RWPE1 (cell line): ENCODE results near the gene TTLL8.

ENCODE experiments used
- CTCF ChIA-PET: fragments of 350-600 bp; sonication (Branson Sonifier 250); formaldehyde crosslinking; extraction: SDS; loops from one replicate; lab custom pipeline; 2021; lab: Yijun Ruan, JAX
- POLR2A ChIA-PET: fragments of 400-600 bp; formaldehyde crosslinking; extraction: SDS; loops from one replicate; lab custom pipeline; 2020; ENCODE audit warnings: antibody characterized with exemption; ENCODE audit not compliant: low non-redundant PET; lab: Yijun Ruan, JAX
- DNase-seq: peaks from one replicate; pipeline ENCODE4 v3.0.0; 2012; ENCODE audit warnings: low spot score
- H3K27ac ChIP-seq: fragments of 450-650 bp; 2 replicates; pipeline ENCODE4 v1.5.1; 2017
- CTCF ChIP-seq: fragments of 450-650 bp; conservative IDR thresholded peaks from 2 replicates; pipeline ENCODE4 v1.5.1; 2017; ENCODE audit warnings: low read depth, mild to moderate bottlenecking

The TTLL8 gene

GRCh38 chr22:49971232-49972162 is 86.6 kb downstream of the TTLL8 start:
- POLR2A ChIA-PET: no interaction called here
- CTCF ChIA-PET: interaction anchor here (0.5 kb wide), 1 partner anchor 87 kb away, joined by 3 read pairs; no protein-coding TSS in a partner anchor
- DNase-seq: no peak
- TF ChIP-seq CTCF: no peak
- H3K27ac ChIP-seq: peak overlapping the region; percentile 92

- POLR2A ChIA-PET: no interaction called here
- peak; percentile 78 for DNase-seq
- CTCF ChIA-PET: interaction anchor here (0.5 kb wide), 1 partner anchor 88 kb away, joined by 3 read pairs; no protein-coding TSS in a partner anchor
- no peak for TF ChIP-seq CTCF
- H3K27ac ChIP-seq: peak overlapping the region; percentile 92
These were observed 87.4 kb downstream of the TTLL8 start for GRCh38 chr22:49970528-49971231.

GRCh38 chr22:49969751-49970527 is 88.2 kb downstream of the TTLL8 start:
- no peak for DNase-seq
- peak overlapping the region; percentile 92 for H3K27ac ChIP-seq
- ChIA-PET CTCF (no interaction called here), POLR2A (no interaction called here)
- TF ChIP-seq CTCF: no peak

- CTCF ChIA-PET: interaction anchor here (0.6 to 0.8 kb wide), 2 partner anchors 38 to 40 kb away, joined by 3 read pairs; no protein-coding TSS in a partner anchor
- no peak for TF ChIP-seq CTCF
- H3K27ac ChIP-seq: peak overlapping the region; percentile 92
- POLR2A ChIA-PET: no interaction called here
- no peak for DNase-seq
These were observed 89.1 kb downstream of the TTLL8 start for GRCh38 chr22:49968831-49969661.
